ENCODE measurements around the gene ARID1B.

Gene ARID1B

GRCh38 chr6:156873654-156874380 lies 96.6 kb downstream of the ARID1B start:
- no peak for TF ChIP-seq CTCF (IDR thresholded peaks at IDR 0.05; ENCODE audit: insufficient read depth, low read depth, low read length, missing control alignments)
- H3K4me3 ChIP-seq (ENCODE audit: low read depth, low read length), result no peak overlapping the region
- no peak for DNase-seq (ENCODE audit: low read depth)

GRCh38 chr6:156875062-156875461 lies 97.9 kb downstream of the ARID1B start:
- no peak overlapping the region for H3K4me3 ChIP-seq (ENCODE audit: low read depth, low read length)
- DNase-seq (ENCODE audit: low read depth), result no peak
- no peak for TF ChIP-seq CTCF (IDR thresholded peaks at IDR 0.05; ENCODE audit: insufficient read depth, low read depth, low read length, missing control alignments)

GRCh38 chr6:156876302-156876701 lies 99.1 kb downstream of the ARID1B start:
- no peak for DNase-seq (ENCODE audit: low read depth)
- TF ChIP-seq CTCF (IDR thresholded peaks at IDR 0.05; ENCODE audit: insufficient read depth, low read depth, low read length, missing control alignments), result peak; percentile 18
- no peak overlapping the region for H3K4me3 ChIP-seq (ENCODE audit: low read depth, low read length)

GRCh38 chr6:156877126-156877863 lies 100.1 kb downstream of the ARID1B start:
- H3K4me3 ChIP-seq (ENCODE audit: low read depth, low read length), result no peak overlapping the region
- no peak for DNase-seq (ENCODE audit: low read depth)
- TF ChIP-seq CTCF (IDR thresholded peaks at IDR 0.05; ENCODE audit: insufficient read depth, low read depth, low read length, missing control alignments), result no peak

- no peak for DNase-seq (ENCODE audit: low read depth)
- H3K4me3 ChIP-seq (ENCODE audit: low read depth, low read length), result no peak overlapping the region
- TF ChIP-seq CTCF (IDR thresholded peaks at IDR 0.05; ENCODE audit: insufficient read depth, low read depth, low read length, missing control alignments), result no peak
These were observed 101.5 kb downstream of the ARID1B start for GRCh38 chr6:156878681-156879080.

GRCh38 chr6:156879186-156879585 lies 102.0 kb downstream of the ARID1B start:
- DNase-seq (ENCODE audit: low read depth), result no peak
- no peak for TF ChIP-seq CTCF (IDR thresholded peaks at IDR 0.05; ENCODE audit: insufficient read depth, low read depth, low read length, missing control alignments)
- H3K4me3 ChIP-seq (ENCODE audit: low read depth, low read length), result no peak overlapping the region
